Duodenal mucosa (tissue), 2 donors: ENCODE data around the gene CAMK1D.

Experiments
- H3K27ac ChIP-seq: one replicate; pipeline ENCODE4 v1.7.0; 2013; ENCODE audit warnings: low read depth, low read length
- H3K27me3 ChIP-seq, 2 donors: one replicate each; pipeline ENCODE4 v1.7.0; 2013; ENCODE audit warnings: low read length in 2 of 2, control low read depth in 1 of 2; ENCODE audit not compliant: insufficient read depth in 2 of 2, control insufficient read depth in 1 of 2
- H3K36me3 ChIP-seq, 2 donors: one replicate each; pipeline ENCODE4 v1.7.0; 2013; ENCODE audit warnings: low read length in 2 of 2, control low read depth in 1 of 2; ENCODE audit not compliant: insufficient read depth in 2 of 2, control insufficient read depth in 1 of 2
- H3K4me1 ChIP-seq, 2 donors: one replicate each; pipeline ENCODE4 v1.7.0; 2013; ENCODE audit warnings: low read length in 2 of 2, control low read depth in 1 of 2; ENCODE audit not compliant: insufficient read depth in 2 of 2, control insufficient read depth in 1 of 2
- H3K4me3 ChIP-seq, 2 donors: one replicate each; pipeline ENCODE4 v1.7.0; 2013; ENCODE audit warnings: low read length in 2 of 2, low read depth in 1 of 2
- H3K9ac ChIP-seq, 2 donors: one replicate each; pipeline ENCODE4 v1.7.0; 2013; ENCODE audit warnings: low read length in 2 of 2, low read depth in 1 of 2
- H3K9me3 ChIP-seq, 2 donors: one replicate each; pipeline ENCODE4 v1.7.0; 2013; ENCODE audit warnings: low read length in 2 of 2, control low read depth in 1 of 2; ENCODE audit not compliant: control insufficient read depth in 1 of 2

CAMK1D gene

DNA sequence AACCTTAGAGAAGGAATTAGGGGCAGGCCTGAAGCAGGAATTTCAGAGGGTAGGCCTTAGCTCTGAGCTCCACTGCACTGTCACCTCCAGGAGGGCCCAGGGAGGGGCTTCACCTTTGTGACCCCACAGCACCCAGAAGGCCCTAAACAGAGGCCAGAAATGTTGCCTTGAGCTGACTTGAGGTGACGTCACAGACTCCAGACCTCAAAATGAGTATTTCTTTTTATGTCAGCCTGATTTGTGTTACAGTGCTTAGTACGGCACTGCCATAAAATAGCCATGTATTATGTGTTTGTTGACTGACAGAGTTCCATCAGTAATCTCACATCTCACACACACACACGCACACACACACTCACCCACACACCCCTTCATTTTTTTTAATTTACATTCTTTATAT is 440.9 kb downstream of the CAMK1D start:
- no peak overlapping the region for H3K4me3 ChIP-seq
- no peaks in the 10 kb centered on the region for H3K36me3 ChIP-seq
- H3K9ac ChIP-seq: no peak overlapping the region
- no peaks in the 10 kb centered on the region for H3K27me3 ChIP-seq
- no peak overlapping the region for H3K27ac ChIP-seq
- H3K4me1 ChIP-seq: no peaks in the 10 kb centered on the region
- no peaks in the 10 kb centered on the region for H3K9me3 ChIP-seq

DNA sequence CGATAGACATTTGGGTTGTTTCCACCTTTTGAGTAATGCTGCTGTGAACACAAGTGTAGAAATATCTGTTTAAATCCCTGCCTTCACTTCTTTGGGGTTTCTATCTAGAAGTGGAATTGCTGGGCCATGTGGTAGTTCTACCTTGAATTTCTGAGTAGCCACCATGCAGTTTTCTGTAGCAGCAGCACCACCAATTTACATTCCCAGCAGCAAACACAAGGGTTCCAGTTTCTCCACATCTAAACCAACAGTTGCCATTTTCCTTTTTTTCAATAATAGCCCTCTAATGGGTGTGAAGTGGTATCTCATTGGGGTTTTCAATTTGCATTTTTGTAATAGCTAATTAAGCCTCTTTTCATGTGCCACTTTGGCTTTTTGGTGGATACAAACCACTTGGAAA is 442.4 kb downstream of the CAMK1D start:
- Histone ChIP-seq H3K9ac (no peak overlapping the region), H3K4me1 (no peaks in the 10 kb centered on the region), H3K4me3 (no peak overlapping the region)

DNA sequence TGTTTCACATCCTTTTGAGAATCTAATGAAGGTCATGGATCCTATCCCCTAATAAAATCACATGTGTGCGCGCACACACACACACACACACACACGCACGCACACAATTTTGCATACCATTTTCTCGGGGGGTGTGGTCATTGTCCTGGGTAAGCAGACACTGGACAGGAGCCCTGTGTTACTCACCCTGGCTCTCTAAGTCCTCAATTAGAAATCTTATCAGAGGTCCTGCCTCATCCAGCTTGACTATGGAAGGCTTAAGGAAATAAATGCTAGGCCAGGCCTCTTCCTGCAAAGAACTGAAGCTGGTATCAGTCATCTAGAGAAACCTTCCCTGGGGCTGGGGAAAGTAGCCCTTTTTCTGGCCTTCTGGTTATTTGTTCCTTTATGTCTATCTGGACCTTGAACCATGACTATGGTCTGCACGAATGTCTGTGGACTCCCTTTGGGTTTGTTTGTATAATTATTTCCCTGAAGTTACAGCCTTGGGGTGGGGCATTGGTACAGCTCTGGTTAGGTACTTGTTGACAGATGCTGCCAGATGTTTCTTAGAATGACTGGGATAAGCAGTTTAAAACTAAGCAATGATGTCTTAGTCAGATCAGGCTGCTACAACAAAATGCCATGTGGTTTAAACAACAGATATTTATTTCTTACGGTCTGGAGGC is 443.7 kb downstream of the CAMK1D start:
- no peak overlapping the region for H3K9ac ChIP-seq
- H3K27me3 ChIP-seq: no peaks in the 10 kb centered on the region
- H3K27ac ChIP-seq: no peak overlapping the region
- no peak overlapping the region for H3K4me3 ChIP-seq
- H3K9me3 ChIP-seq: no peaks in the 10 kb centered on the region
- no peaks in the 10 kb centered on the region for H3K36me3 ChIP-seq
- no peaks in the 10 kb centered on the region for H3K4me1 ChIP-seq

More for the DNA sequence above, 442.4 kb downstream of the CAMK1D start:
- no peak overlapping the region for H3K27ac ChIP-seq
- H3K27me3 ChIP-seq: no peaks in the 10 kb centered on the region
- H3K9me3 ChIP-seq: no peaks in the 10 kb centered on the region
- no peaks in the 10 kb centered on the region for H3K36me3 ChIP-seq

DNA sequence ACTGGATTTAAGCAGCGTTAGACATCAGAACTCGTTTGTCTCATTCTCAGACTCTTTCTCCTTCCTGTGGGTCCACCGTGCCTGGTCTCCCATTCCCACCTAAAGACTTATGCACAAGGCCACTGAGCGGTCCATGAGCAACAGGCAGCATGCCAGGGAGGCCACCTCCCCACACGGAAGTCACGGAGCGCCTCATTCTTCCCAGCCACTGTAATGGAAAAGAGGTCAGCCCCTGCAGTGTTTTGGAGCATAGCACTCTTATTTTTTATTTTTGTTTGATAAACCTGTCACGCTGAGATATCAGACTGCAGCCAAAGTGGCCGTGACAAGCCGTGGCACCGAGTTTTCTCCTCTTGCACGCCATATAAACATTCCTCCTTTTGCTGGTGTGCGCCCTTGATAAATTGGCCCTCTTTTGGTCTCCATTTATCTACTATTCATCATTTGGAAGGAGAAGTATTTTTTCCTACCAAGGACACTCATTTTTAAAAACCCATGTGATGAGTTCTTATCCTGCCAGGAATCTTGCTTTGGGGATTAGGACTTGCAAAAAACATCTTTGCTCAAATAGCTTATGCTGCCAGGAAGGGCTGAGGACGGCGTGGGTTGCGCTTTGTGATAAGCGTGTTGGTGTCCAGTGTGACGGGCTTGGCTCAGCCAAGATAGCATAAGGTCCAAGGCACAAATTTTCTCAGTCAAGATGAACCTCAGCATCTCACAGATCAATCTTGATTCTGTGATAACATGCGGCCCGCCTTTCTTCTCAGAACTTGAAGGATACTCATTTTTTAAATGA is 446.2 kb downstream of the CAMK1D start:
- no peak overlapping the region for H3K9ac ChIP-seq
- H3K4me3 ChIP-seq: no peak overlapping the region
- no peaks in the 10 kb centered on the region for H3K36me3 ChIP-seq
- no peaks in the 10 kb centered on the region for H3K9me3 ChIP-seq
- H3K27me3 ChIP-seq: no peaks in the 10 kb centered on the region
- H3K4me1 ChIP-seq: no peaks in the 10 kb centered on the region
- H3K27ac ChIP-seq: no peak overlapping the region

DNA sequence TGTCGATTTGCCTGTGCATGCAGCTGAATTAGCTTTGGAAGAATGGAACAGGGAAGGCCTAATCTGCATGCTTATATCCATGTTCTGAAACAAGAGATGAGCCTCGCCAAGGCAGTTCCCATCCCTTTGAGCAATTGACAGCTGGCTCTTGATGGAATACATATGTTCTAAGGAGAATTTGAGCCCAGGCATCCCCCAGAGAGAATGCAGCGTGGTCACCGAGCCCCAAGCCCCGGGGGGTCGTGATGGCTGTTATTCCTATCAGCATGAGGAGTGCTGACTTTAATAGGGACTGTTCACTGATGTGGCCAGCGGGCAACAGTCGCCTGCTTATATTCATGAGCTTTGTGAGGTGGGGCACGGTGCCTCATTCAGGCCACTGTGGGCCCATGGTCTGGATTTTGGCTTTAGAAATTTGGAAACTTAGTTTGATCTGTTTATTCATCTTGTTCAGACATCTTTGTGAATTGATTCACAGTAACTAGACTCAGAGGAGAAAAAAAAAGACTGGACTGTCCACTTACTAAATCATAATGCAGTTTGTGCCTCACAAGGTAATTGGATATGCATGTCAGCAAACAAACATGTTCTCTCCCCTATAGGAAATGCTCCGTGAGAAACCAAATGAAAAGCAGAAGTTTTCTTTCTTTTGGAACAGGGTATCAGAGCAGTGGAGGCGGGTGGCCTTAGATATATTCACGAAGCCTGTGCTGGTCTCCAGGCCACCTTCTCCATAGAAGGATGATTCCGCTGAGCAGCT is 447.2 kb downstream of the CAMK1D start:
- Histone ChIP-seq H3K4me3 (no peak overlapping the region), H3K9me3 (no peaks in the 10 kb centered on the region), H3K36me3 (no peaks in the 10 kb centered on the region), H3K4me1 (no peaks in the 10 kb centered on the region), H3K27ac (no peak overlapping the region), H3K9ac (no peak overlapping the region), H3K27me3 (no peaks in the 10 kb centered on the region)

DNA sequence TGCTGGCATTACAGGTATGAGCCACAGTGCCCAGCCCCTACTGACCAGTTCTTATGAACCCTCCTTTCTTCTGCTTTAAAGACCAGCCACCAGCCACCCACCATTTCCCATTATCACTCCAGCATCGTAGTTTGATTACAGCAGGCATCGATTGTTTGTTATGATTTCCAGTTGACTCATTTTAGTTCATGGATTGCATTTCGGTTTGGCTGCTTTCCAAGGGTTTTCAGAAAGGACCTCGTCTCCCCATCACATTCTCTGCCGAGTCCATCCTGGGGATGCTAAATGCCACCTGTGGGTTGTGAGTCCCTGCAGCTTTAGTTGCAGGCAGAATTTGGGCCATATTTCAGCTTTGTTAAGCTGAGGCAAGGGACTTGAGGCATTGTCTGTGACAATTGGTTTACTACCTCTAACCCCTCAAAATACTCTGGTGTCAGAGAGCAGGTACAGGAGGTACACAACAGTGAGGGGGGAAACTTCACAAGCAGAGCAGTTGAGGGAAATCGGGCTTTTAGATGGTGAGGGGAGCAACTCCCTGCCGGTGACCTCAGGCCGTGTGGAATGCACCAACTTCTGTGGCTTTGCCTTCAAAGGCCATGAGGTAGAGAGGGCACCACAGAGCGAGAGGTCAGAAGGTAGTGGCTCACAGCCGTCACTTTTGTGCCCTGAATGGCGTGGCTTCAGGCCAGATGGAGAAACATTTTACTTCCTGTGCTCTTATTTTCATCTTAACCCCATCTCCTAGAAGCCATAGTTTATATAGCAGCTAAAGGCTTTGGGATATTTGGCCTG is 448.3 kb downstream of the CAMK1D start:
- Histone ChIP-seq H3K9me3 (no peaks in the 10 kb centered on the region), H3K27me3 (no peaks in the 10 kb centered on the region), H3K27ac (no peak overlapping the region), H3K36me3 (no peaks in the 10 kb centered on the region), H3K9ac (no peak overlapping the region), H3K4me1 (no peaks in the 10 kb centered on the region), H3K4me3 (no peak overlapping the region)

DNA sequence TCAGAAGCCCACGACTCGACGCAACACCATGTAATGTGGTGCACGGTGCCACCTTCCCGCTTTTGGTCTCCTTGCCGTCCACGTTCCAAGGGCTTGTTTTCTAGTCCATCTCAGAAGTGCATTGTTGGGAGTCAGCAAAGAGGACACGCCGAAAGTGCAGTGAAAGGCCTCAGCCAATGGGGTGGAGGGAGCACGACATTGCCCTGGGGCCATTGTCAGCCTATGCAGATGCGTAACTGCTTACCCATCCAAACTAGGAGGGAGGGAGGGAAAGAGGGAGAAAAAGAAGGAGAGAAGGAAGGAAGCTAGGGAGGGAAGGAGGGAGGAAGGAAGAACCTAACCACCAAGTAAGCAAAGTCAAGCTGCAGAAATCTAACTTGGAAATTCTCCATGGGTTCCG is 449.8 kb downstream of the CAMK1D start:
- H3K9ac ChIP-seq: no peak overlapping the region
- H3K27me3 ChIP-seq: no peaks in the 10 kb centered on the region
- H3K27ac ChIP-seq: no peak overlapping the region
- H3K9me3 ChIP-seq: no peaks in the 10 kb centered on the region
- no peaks in the 10 kb centered on the region for H3K4me1 ChIP-seq
- H3K36me3 ChIP-seq: no peaks in the 10 kb centered on the region
- H3K4me3 ChIP-seq: no peak overlapping the region

DNA sequence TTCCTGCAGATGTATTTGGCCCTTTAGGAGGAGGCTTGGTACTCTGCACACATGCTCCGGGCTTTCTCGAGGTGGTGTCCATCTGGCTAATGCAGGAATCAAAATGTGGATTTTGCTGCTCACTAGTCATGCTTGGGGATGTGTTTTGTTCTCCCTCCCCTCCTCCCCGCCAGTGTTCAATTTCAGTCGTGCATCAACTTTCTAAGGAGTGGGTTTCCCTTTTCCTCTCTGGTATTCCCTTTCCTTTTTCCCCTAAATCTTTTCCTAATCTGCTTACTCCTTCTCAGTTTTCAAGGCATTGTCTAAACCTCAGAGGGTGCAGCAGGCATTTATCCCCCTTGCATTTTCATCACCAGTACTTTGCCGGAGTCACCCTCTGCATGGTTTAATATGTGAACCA is 450.4 kb downstream of the CAMK1D start:
- Histone ChIP-seq H3K9me3 (no peaks in the 10 kb centered on the region), H3K36me3 (no peaks in the 10 kb centered on the region), H3K4me1 (no peaks in the 10 kb centered on the region), H3K27me3 (no peaks in the 10 kb centered on the region), H3K9ac (no peak overlapping the region), H3K4me3 (no peak overlapping the region), H3K27ac (no peak overlapping the region)

DNA sequence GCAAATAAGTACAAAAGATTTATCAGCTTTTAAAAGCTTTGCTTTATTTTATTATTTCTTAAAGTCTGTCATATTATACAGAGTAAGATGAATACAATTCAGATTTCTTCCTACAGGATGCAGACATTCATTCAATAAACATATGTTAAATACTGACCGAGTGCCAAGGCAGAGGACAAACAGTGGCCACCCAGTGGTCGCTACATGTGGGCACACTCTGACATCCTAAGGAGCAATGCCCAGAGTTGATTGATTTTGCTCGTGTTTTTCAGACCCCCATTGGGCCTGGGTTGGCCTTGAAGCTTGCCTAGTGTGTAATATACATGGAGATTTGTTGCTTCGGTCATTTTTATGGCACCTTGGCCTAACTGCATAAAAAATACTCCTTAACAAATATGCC is 451.0 kb downstream of the CAMK1D start:
- H3K27me3 ChIP-seq: no peaks in the 10 kb centered on the region
- no peak overlapping the region for H3K9ac ChIP-seq
- no peaks in the 10 kb centered on the region for H3K36me3 ChIP-seq
- no peak overlapping the region for H3K4me3 ChIP-seq
- no peaks in the 10 kb centered on the region for H3K9me3 ChIP-seq
- no peak overlapping the region for H3K27ac ChIP-seq
- H3K4me1 ChIP-seq: no peaks in the 10 kb centered on the region
